Fibroblast of gingiva (primary cell): ENCODE data around the gene XYLT2.

ENCODE experiments used
- DNase-seq: peaks from one replicate; pipeline ENCODE4 v3.0.0-alpha.2; 2011; ENCODE audit warnings: low read depth

XYLT2 gene

GRCh38 chr17:50363217-50364060, 17.5 kb downstream of the XYLT2 start:
- DNase-seq = no peak

GRCh38 chr17:50364061-50364458, 18.1 kb downstream of the XYLT2 start:
- DNase-seq = no peak

- no peak for DNase-seq
These were observed 18.8 kb downstream of the XYLT2 start for GRCh38 chr17:50364715-50365114.

- no peak for DNase-seq
These were observed 19.2 kb downstream of the XYLT2 start for GRCh38 chr17:50365165-50365564.

GRCh38 chr17:50365649-50366393, 19.9 kb downstream of the XYLT2 start:
- no peak for DNase-seq

- no peak for DNase-seq
These were observed 21.5 kb downstream of the XYLT2 start for GRCh38 chr17:50367401-50367800.

GRCh38 chr17:50370052-50370451, 24.1 kb downstream of the XYLT2 start:
- DNase-seq = no peak

- DNase-seq = no peak
These were observed 25.6 kb downstream of the XYLT2 start for GRCh38 chr17:50371526-50371925.

GRCh38 chr17:50372222-50372757, 26.4 kb downstream of the XYLT2 start:
- DNase-seq = no peak

- DNase-seq = peak; percentile 74
These were observed 27.0 kb downstream of the XYLT2 start, which contains the start of the genes EME1 and MRPL27 for GRCh38 chr17:50372758-50373556. Gene EME1 (plus strand): TSS chr17:50373229. CDS start chr17:50375209, 1,980 bp downstream. Gene MRPL27 (minus strand): TSS chr17:50373184. CDS start chr17:50373170, 14 bp downstream.

GRCh38 chr17:50373705-50374104, 27.8 kb downstream of the XYLT2 start:
- DNase-seq = no peak

GRCh38 chr17:50375858-50376538, 30.1 kb downstream of the XYLT2 start:
- no peak for DNase-seq

GRCh38 chr17:50379351-50380132, 33.6 kb downstream of the XYLT2 start:
- no peak for DNase-seq

- no peak for DNase-seq
These were observed 34.7 kb downstream of the XYLT2 start for GRCh38 chr17:50380369-50381259.

- DNase-seq = no peak
These were observed 35.4 kb downstream of the XYLT2 start for GRCh38 chr17:50381260-50381815.

- DNase-seq = peak; percentile 56
These were observed 36.0 kb downstream of the XYLT2 start for GRCh38 chr17:50381920-50382319.

GRCh38 chr17:50382931-50383330, 37.0 kb downstream of the XYLT2 start:
- DNase-seq = no peak

- peak; percentile 85 for DNase-seq
These were observed 40.6 kb downstream of the XYLT2 start for GRCh38 chr17:50386510-50386909.

GRCh38 chr17:50388728-50389127, 42.8 kb downstream of the XYLT2 start:
- DNase-seq = no peak
